ENCODE results near the gene IFNG. TPM values are rescaled to one million over a fixed set of nuclear protein-coding genes. Genes with fewer than 3 reads are reported as not detected.

The IFNG gene
- polyA plus RNA-seq, 2 of the 4 experiments (the other 2 are of a cell fraction): not detected

- TF ChIP-seq TP53 (CRISPR knock-in tag; IDR thresholded peaks at IDR 0.05) (no peak), KDM5A (IDR thresholded peaks at IDR 0.05) (no peak), RNF2 (IDR thresholded peaks at IDR 0.05; ENCODE audit: borderline replicate concordance, low read depth) (no peak), BHLHE40 (IDR thresholded peaks at IDR 0.05; ENCODE audit: low read depth, low read length) (no peak), HEYL (CRISPR knock-in tag; IDR thresholded peaks at IDR 0.05) (no peak), CHD2 (IDR thresholded peaks at IDR 0.05; ENCODE audit: low read length, partially characterized antibody) (no peak), REST (IDR thresholded peaks at IDR 0.05) (no peak), HOXA7 (CRISPR knock-in tag; IDR thresholded peaks at IDR 0.05) (no peak), SREBF2 (IDR thresholded peaks at IDR 0.05) (no peak), JUN (IDR thresholded peaks at IDR 0.05) (no peak), JUNB (IDR thresholded peaks at IDR 0.05) (no peak), MAZ (IDR thresholded peaks at IDR 0.05; ENCODE audit: borderline replicate concordance, low read depth, low read length) (no peak), USF2 (IDR thresholded peaks at IDR 0.05) (no peak), RAD21 (conservative IDR thresholded peaks at IDR 0.05 in 1 of 2, IDR thresholded peaks at IDR 0.05 in 1 of 2) (no peak), NR3C1 (IDR thresholded peaks at IDR 0.05) (no peak), HES2 (IDR thresholded peaks at IDR 0.05) (no peak), CTCF (IDR thresholded peaks at IDR 0.05) (no peak), ELK1 (IDR thresholded peaks at IDR 0.05; ENCODE audit: low read depth, low read length) (no peak)
- FAIRE-seq: no peak
- DNase-seq (ENCODE audit: low read depth in 1 of 2, low spot score in 1 of 2): no peak
- H3K9me3 ChIP-seq: no peaks in the 10 kb centered on the region
- WGBS (ENCODE audit: missing lambda C conversion rate): 27% methylated on average over 2 of the region's 2 CpGs
- H3K4me1 ChIP-seq: no peaks in the 10 kb centered on the region
- POLR2A ChIA-PET: no interaction called here
- H3K27ac ChIP-seq: no peak overlapping the region
- no peak overlapping the region for H3K4me3 ChIP-seq
- H3K4me2 ChIP-seq: no peak overlapping the region
- CTCF ChIA-PET: no interaction called here
- ATAC-seq: no peak
Measured at GRCh38 chr12:68170726-68171125, 11.2 kb upstream of the IFNG start.

GRCh38 chr12:68169213-68169889 is 9.8 kb upstream of the IFNG start:
- H3K4me3 ChIP-seq: no peak overlapping the region
- no peak overlapping the region for H3K27ac ChIP-seq
- ChIA-PET POLR2A (no interaction called here), CTCF (interaction anchor here (1.1 to 1.6 kb wide), 2 partner anchors 11 to 54 kb away, joined by 3 to 4 read pairs; no protein-coding TSS in a partner anchor)
- no peak for FAIRE-seq
- ATAC-seq: no peak
- no peak for DNase-seq (ENCODE audit: low read depth in 1 of 2, low spot score in 1 of 2)
- no peak overlapping the region for H3K4me2 ChIP-seq
- H3K9me3 ChIP-seq: no peaks in the 10 kb centered on the region
- 61% methylated on average over 1 of the region's 1 CpG for WGBS (ENCODE audit: missing lambda C conversion rate)
- no peaks in the 10 kb centered on the region for H3K4me1 ChIP-seq
- no peak for TF ChIP-seq RARB (CRISPR knock-in tag; IDR thresholded peaks at IDR 0.05)
- no peak for TF ChIP-seq HDAC2 (IDR thresholded peaks at IDR 0.05)
- no peak for TF ChIP-seq ELK1 (IDR thresholded peaks at IDR 0.05; ENCODE audit: low read depth, low read length)
- no peak for TF ChIP-seq BCL3 (IDR thresholded peaks at IDR 0.05)
- TF ChIP-seq CBX8 (IDR thresholded peaks at IDR 0.05): no peak
- no peak for TF ChIP-seq TFCP2L1 (CRISPR knock-in tag; IDR thresholded peaks at IDR 0.05)
- TF ChIP-seq FOXS1 (CRISPR knock-in tag; IDR thresholded peaks at IDR 0.05): no peak
- no peak for TF ChIP-seq FOSL2 (IDR thresholded peaks at IDR 0.05)
- no peak for TF ChIP-seq FOSL2 (CRISPR knock-in tag; IDR thresholded peaks at IDR 0.05)
- no peak for TF ChIP-seq JUNB (IDR thresholded peaks at IDR 0.05)
